ENCODE results near the gene FNDC3B. TPM values are rescaled to one million over a fixed set of nuclear protein-coding genes. Genes with fewer than 3 reads are reported as not detected.

Gene FNDC3B
- total and polyA plus RNA-seq, 10 donors = 3.1 to 149 (median 103) TPM

GRCh38 chr3:172078244-172078643, 38.9 kb downstream of the FNDC3B start:
- no peak overlapping the region for H3K4me3 ChIP-seq
- no peaks in the 10 kb centered on the region for H3K27me3 ChIP-seq (replicated peaks in 1 of 7)
- no peaks in the 10 kb centered on the region for H3K9me3 ChIP-seq
- intact Hi-C loops (cut with DNase I; ENCODE audit: low total_unique reads) = no loop called here
- no peak overlapping the region for H3K27ac ChIP-seq
- peaks cover 0 to 11% (median 0%) of the 10 kb centered on the region in 6 donors for H3K36me3 ChIP-seq
- 65 to 73% (median 71%) methylated on average over 4 of the region's 4 CpGs for WGBS, 5 donors
- TF ChIP-seq POLR2AphosphoS5 (IDR thresholded peaks at IDR 0.05) (no peak), CTCF (IDR thresholded peaks at IDR 0.05 in 8 of 11, conservative IDR thresholded peaks at IDR 0.05 in 3 of 11) (no peak), POLR2A (IDR thresholded peaks at IDR 0.05) (no peak)
- DNase-seq = no peak
- H3K4me1 ChIP-seq = peaks cover 0 to 57% (median 17%) of the 10 kb centered on the region in 6 donors

- TF ChIP-seq POLR2AphosphoS5 (IDR thresholded peaks at IDR 0.05) (no peak), POLR2A (IDR thresholded peaks at IDR 0.05) (no peak), CTCF (IDR thresholded peaks at IDR 0.05 in 8 of 11, conservative IDR thresholded peaks at IDR 0.05 in 3 of 11) (no peak)
- Histone ChIP-seq H3K27ac (no peak overlapping the region), H3K27me3 (replicated peaks in 1 of 7) (no peaks in the 10 kb centered on the region), H3K4me3 (no peak overlapping the region), H3K4me1 (peaks cover 0 to 52% (median 14%) of the 10 kb centered on the region in 6 donors), H3K9me3 (no peaks in the 10 kb centered on the region), H3K36me3 (peaks cover 0 to 13% (median 0%) of the 10 kb centered on the region in 6 donors)
- WGBS, 5 donors = 87 to 97% (median 93%) methylated on average over 6 of the region's 6 CpGs
- no peak for DNase-seq
- intact Hi-C loops (cut with DNase I; ENCODE audit: low total_unique reads) = no loop called here
Observed at GRCh38 chr3:172078721-172079120, 39.3 kb downstream of the FNDC3B start.

GRCh38 chr3:172079326-172079976, 40.1 kb downstream of the FNDC3B start:
- no peaks in the 10 kb centered on the region for H3K9me3 ChIP-seq
- WGBS, 5 donors = 75 to 87% (median 79%) methylated on average over 3 of the region's 3 CpGs
- H3K4me3 ChIP-seq = no peak overlapping the region
- peaks cover 0 to 45% (median 7%) of the 10 kb centered on the region in 6 donors for H3K4me1 ChIP-seq
- no peaks in the 10 kb centered on the region for H3K27me3 ChIP-seq (replicated peaks in 1 of 7)
- no peak for DNase-seq
- peak overlapping the region in 2 of 8 donors; percentile 8 to 29 for H3K27ac ChIP-seq
- TF ChIP-seq POLR2AphosphoS5 (IDR thresholded peaks at IDR 0.05) (no peak), CTCF (IDR thresholded peaks at IDR 0.05 in 8 of 11, conservative IDR thresholded peaks at IDR 0.05 in 3 of 11) (no peak), POLR2A (IDR thresholded peaks at IDR 0.05) (no peak)
- H3K36me3 ChIP-seq = peaks cover 0 to 13% (median 0%) of the 10 kb centered on the region in 6 donors
- intact Hi-C loops (cut with DNase I; ENCODE audit: low total_unique reads) = no loop called here

GRCh38 chr3:172080503-172080902, 41.1 kb downstream of the FNDC3B start:
- H3K27ac ChIP-seq = no peak overlapping the region
- TF ChIP-seq CTCF (IDR thresholded peaks at IDR 0.05 in 8 of 11, conservative IDR thresholded peaks at IDR 0.05 in 3 of 11) (no peak), POLR2A (IDR thresholded peaks at IDR 0.05) (no peak), POLR2AphosphoS5 (IDR thresholded peaks at IDR 0.05) (no peak)
- no peak for DNase-seq
- intact Hi-C loops (cut with DNase I; ENCODE audit: low total_unique reads) = no loop called here
- H3K9me3 ChIP-seq = no peaks in the 10 kb centered on the region
- no peaks in the 10 kb centered on the region for H3K27me3 ChIP-seq (replicated peaks in 1 of 7)
- H3K4me1 ChIP-seq = peaks cover 0 to 37% (median 2%) of the 10 kb centered on the region in 6 donors
- peaks cover 0 to 13% (median 0%) of the 10 kb centered on the region in 6 donors for H3K36me3 ChIP-seq
- WGBS, 5 donors = 95 to 100% (median 96%) methylated on average over 1 of the region's 1 CpG
- H3K4me3 ChIP-seq = no peak overlapping the region
